SH-SY5Y (cell line): Measurements from ENCODE around the gene NTSR1.

Experiments
- GATA2 ChIP-seq: IDR thresholded peaks from 2 replicates; pipeline ENCODE4 v1.6.1; 2011; ENCODE audit warnings: mild to moderate bottlenecking, low read depth, low read length
- GATA3 ChIP-seq: IDR thresholded peaks from 2 replicates; pipeline ENCODE4 v1.6.1; 2011; ENCODE audit warnings: low read depth, mild to moderate bottlenecking, low read length, moderate library complexity

- TF ChIP-seq GATA2 (no peak), GATA3 (no peak)
These were observed 43.0 kb downstream of the NTSR1 start for GRCh38 chr20:62751551-62752150.
